Iris pigment epithelial cell (primary cell): ENCODE results near the gene RELB.
"Not testable (repeated sequence)": the region's sequence is repeated elsewhere in the genome, so short reads cannot be mapped to it uniquely, and the experiment has no call there.

ENCODE experiments used
- DNase-seq: peaks from one replicate; pipeline ENCODE4 v3.0.0-alpha.2; 2011; ENCODE audit warnings: low read depth

Gene RELB

GRCh38 chr19:44987148-44987675 lies 14.1 kb upstream of the RELB start:
- DNase-seq: no peak

- no peak for DNase-seq
Measured at GRCh38 chr19:44988273-44988672, 13.0 kb upstream of the RELB start.

GRCh38 chr19:44988896-44989556 lies 12.2 kb upstream of the RELB start:
- peak; percentile 56 for DNase-seq

- DNase-seq: no peak
Measured at GRCh38 chr19:44990459-44990858, 10.8 kb upstream of the RELB start.

GRCh38 chr19:44990966-44991365 lies 10.3 kb upstream of the RELB start:
- no peak for DNase-seq

- DNase-seq: no peak
Measured at GRCh38 chr19:44992336-44993163, 8.7 kb upstream of the RELB start.

GRCh38 chr19:44993526-44993925 lies 7.7 kb upstream of the RELB start:
- DNase-seq: no peak

GRCh38 chr19:44993926-44994537 lies 7.2 kb upstream of the RELB start:
- no peak for DNase-seq

- no peak for DNase-seq
Measured at GRCh38 chr19:44998025-44998424, 3.2 kb upstream of the RELB start.

GRCh38 chr19:44999131-44999925 lies 1.9 kb upstream of the RELB start:
- DNase-seq: not testable (repeated sequence)

- DNase-seq: not testable (repeated sequence)
Measured at GRCh38 chr19:45000665-45001064, 599 bp upstream of the RELB start.

GRCh38 chr19:45003485-45003884 lies 2.2 kb downstream of the RELB start:
- DNase-seq: no peak

- no peak for DNase-seq
Measured at GRCh38 chr19:45005787-45006186, 4.5 kb downstream of the RELB start.

- no peak for DNase-seq
Measured at GRCh38 chr19:45008552-45008951, 7.3 kb downstream of the RELB start.

- DNase-seq: no peak
Measured at GRCh38 chr19:45009625-45010255, 8.5 kb downstream of the RELB start.

- DNase-seq: no peak
Measured at GRCh38 chr19:45010306-45010705, 9.0 kb downstream of the RELB start.

- no peak for DNase-seq
Measured at GRCh38 chr19:45011959-45012358, 10.7 kb downstream of the RELB start.

- DNase-seq: peak; percentile 61
Measured at GRCh38 chr19:45016388-45017314, 15.4 kb downstream of the RELB start.

- DNase-seq: no peak
Measured at GRCh38 chr19:45019187-45019586, 17.9 kb downstream of the RELB start.

GRCh38 chr19:45020071-45020470 lies 18.8 kb downstream of the RELB start:
- no peak for DNase-seq
